ENCODE data around the gene DEUP1. TPM values are rescaled to one million over a fixed set of nuclear protein-coding genes. Genes with fewer than 3 reads are reported as not detected.

Gene DEUP1
- total and polyA plus RNA-seq, 9 of the 15 experiments (the other 6 are each of a cell fraction or from before 2014, with no cell fraction given) = 1.4 to 10.9 (median 9.3) TPM

- TF ChIP-seq ZBTB26 (CRISPR knock-in tag; IDR thresholded peaks at IDR 0.05) (no peak), ZHX1 (conservative IDR thresholded peaks at IDR 0.05; ENCODE audit: low read length) (no peak), ETV1 (tag; conservative IDR thresholded peaks at IDR 0.05; ENCODE audit: low read depth) (no peak), ZFP1 (CRISPR knock-in tag; IDR thresholded peaks at IDR 0.05) (no peak), POLR2AphosphoS2 (IDR thresholded peaks at IDR 0.05; ENCODE audit: low read length) (no peak), ATF1 (CRISPR knock-in tag; IDR thresholded peaks at IDR 0.05) (no peak), ATF1 (tag; IDR thresholded peaks at IDR 0.05) (no peak), RUNX1 (IDR thresholded peaks at IDR 0.05; ENCODE audit: low read depth) (no peak), TAF15 (IDR thresholded peaks at IDR 0.05; ENCODE audit: low read depth, low read length) (no peak), SMARCC2 (IDR thresholded peaks at IDR 0.05; ENCODE audit: low read depth) (no peak), ZNF282 (CRISPR knock-in tag; IDR thresholded peaks at IDR 0.05) (no peak), RREB1 (CRISPR knock-in tag; IDR thresholded peaks at IDR 0.05) (no peak)
Observed at GRCh38 chr11:93468290-93468689, 137.7 kb downstream of the DEUP1 start (continued).
